HEK293T (cell line): ENCODE measurements around the gene KIF26B.

ENCODE experiments used
- CTCF ChIA-PET: fragments of 350-600 bp; formaldehyde crosslinking; extraction: SDS; loops from one replicate; lab custom pipeline; 2021; ENCODE audit warnings: antibody characterized with exemption, inconsistent platforms; lab: Yijun Ruan, JAX
- POLR2A ChIA-PET: fragments of 350-600 bp; formaldehyde crosslinking; extraction: SDS; loops from one replicate; lab custom pipeline; 2020; ENCODE audit warnings: antibody characterized with exemption, inconsistent platforms; lab: Yijun Ruan, JAX
- DNase-seq: peaks from one replicate; pipeline ENCODE4 v3.0.0; 2012; ENCODE audit warnings: mixed read lengths; ENCODE audit errors: extremely low spot score
- ARNT ChIP-seq: fragments of 450-650 bp; IDR thresholded peaks from 2 replicates; pipeline ENCODE4 v1.6.1; 2017; ENCODE audit warnings: mild to moderate bottlenecking
- BHLHE40 ChIP-seq: fragments of 450-650 bp; IDR thresholded peaks from 2 replicates; pipeline ENCODE4 v1.6.1; 2016; ENCODE audit warnings: mild to moderate bottlenecking, moderate library complexity, borderline replicate concordance
- CTBP1 ChIP-seq: fragments of 450-650 bp; IDR thresholded peaks from 2 replicates; pipeline ENCODE4 v1.6.1; 2016; ENCODE audit warnings: borderline replicate concordance
- ELF4 ChIP-seq: fragments of 450-650 bp; IDR thresholded peaks from 2 replicates; pipeline ENCODE4 v1.6.1; 2017; ENCODE audit warnings: antibody characterized with exemption
- FOXA1 ChIP-seq: fragments of 450-650 bp; IDR thresholded peaks from 2 replicates; pipeline ENCODE4 v1.6.1; 2016; ENCODE audit warnings: mild to moderate bottlenecking
- FOXK2 ChIP-seq: fragments of 450-650 bp; IDR thresholded peaks from 2 replicates; pipeline ENCODE4 v1.6.1; 2016; ENCODE audit warnings: mild to moderate bottlenecking
- FOXM1 ChIP-seq: fragments of 450-650 bp; IDR thresholded peaks from 2 replicates; pipeline ENCODE4 v1.6.1; 2017; ENCODE audit warnings: mild to moderate bottlenecking, borderline replicate concordance
- HDGF ChIP-seq: fragments of 450-650 bp; IDR thresholded peaks from 2 replicates; pipeline ENCODE4 v1.6.1; 2017; ENCODE audit warnings: antibody characterized with exemption, borderline replicate concordance
- L3MBTL2 ChIP-seq: fragments of 450-650 bp; conservative IDR thresholded peaks from 2 replicates; pipeline ENCODE4 v1.6.1; 2016; ENCODE audit warnings: mild to moderate bottlenecking
- LEF1 ChIP-seq: fragments of 450-650 bp; IDR thresholded peaks from 2 replicates; pipeline ENCODE4 v1.6.1; 2017; ENCODE audit warnings: mild to moderate bottlenecking, borderline replicate concordance
- NFRKB ChIP-seq: fragments of 450-650 bp; IDR thresholded peaks from 2 replicates; pipeline ENCODE4 v1.6.1; 2016; ENCODE audit warnings: mild to moderate bottlenecking, moderate library complexity
- PKNOX1 ChIP-seq: fragments of 450-650 bp; IDR thresholded peaks from 2 replicates; pipeline ENCODE4 v1.6.1; 2016
- SP1 ChIP-seq: fragments of 450-650 bp; IDR thresholded peaks from 2 replicates; pipeline ENCODE4 v1.6.1; 2017
- SUZ12 ChIP-seq: fragments of 450-650 bp; IDR thresholded peaks from 2 replicates; pipeline ENCODE4 v1.6.1; 2016; ENCODE audit warnings: mild to moderate bottlenecking
- TARDBP ChIP-seq: fragments of 450-650 bp; IDR thresholded peaks from 2 replicates; pipeline ENCODE4 v1.6.1; 2016
- ZNF384 ChIP-seq: fragments of 450-650 bp; IDR thresholded peaks from 2 replicates; pipeline ENCODE4 v1.6.1; 2016

KIF26B gene

GRCh38 chr1:245258271-245258920, 103.6 kb downstream of the KIF26B start:
- ChIA-PET POLR2A (no interaction called here), CTCF (no interaction called here)
- DNase-seq, result no peak
- no peak for TF ChIP-seq BHLHE40
- no peak for TF ChIP-seq LEF1
- no peak for TF ChIP-seq SUZ12
- TF ChIP-seq ELF4, result no peak
- TF ChIP-seq CTBP1, result no peak
- no peak for TF ChIP-seq FOXK2
- no peak for TF ChIP-seq HDGF
- no peak for TF ChIP-seq NFRKB
- TF ChIP-seq TARDBP, result no peak
- no peak for TF ChIP-seq ARNT
- no peak for TF ChIP-seq FOXA1

DNA sequence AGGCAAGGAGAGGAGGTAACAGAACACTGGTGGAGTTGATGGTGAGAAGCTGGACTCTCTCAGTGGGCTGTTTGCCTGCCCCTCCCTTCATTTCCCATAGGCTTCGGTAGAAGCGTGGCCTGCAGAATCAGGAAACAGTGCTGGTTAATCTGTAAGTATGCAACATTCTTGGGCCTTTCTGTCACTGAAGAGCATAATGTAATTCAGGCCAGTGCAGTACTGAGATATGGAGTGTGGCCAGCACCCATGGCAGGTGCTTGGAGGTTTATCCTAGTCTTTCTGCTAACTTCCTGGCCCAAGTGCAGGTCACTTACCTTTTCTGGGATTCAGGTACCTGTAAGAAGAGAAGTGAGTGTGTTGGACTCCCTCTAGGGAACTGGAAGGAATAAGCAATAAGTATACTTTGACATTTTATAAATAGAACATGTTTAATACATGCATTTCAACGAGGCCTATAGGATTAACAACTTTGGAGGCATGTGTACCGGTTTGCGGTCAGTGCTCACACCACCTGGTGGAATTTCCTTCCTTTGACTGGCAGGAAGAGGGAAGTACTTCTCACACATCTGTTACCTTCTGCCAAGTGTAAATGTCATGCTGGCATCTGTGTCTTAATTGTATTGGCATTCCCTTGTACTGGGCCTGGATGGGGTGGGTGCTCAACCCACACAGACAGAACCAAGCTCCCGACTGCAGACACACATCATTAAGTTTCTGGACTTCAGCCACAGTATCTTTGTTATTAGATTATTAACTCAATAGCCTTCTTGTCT, 105.5 kb downstream of the KIF26B start:
- POLR2A ChIA-PET, result no interaction called here
- no peak for TF ChIP-seq FOXA1
- TF ChIP-seq SUZ12, result no peak
- no peak for TF ChIP-seq ELF4
- no peak for TF ChIP-seq ZNF384
- TF ChIP-seq NFRKB, result no peak
- no peak for TF ChIP-seq LEF1
- no peak for TF ChIP-seq ARNT
- TF ChIP-seq TARDBP, result no peak
- TF ChIP-seq HDGF, result no peak
- CTCF ChIA-PET, result no interaction called here
- DNase-seq, result no peak

DNA sequence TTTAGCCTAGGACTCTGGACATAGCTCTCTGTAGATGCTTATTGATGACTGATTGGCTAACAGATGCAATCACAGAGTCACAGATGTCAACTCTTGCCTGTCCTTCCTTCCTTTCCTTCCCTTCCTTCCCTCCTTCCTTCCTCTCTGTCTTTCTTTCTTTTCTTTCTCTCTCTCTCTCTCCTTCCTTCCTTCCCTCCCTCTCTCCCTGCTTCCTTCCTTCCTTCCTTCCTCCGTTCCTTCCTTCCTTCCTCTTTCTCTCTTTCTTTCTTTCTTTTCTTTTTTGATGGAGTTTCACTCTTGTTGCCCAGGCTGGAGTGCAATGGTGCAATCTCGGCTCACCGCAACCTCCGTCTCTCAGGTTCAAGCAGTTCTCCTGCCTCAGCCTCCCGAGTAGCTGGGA, 106.1 kb downstream of the KIF26B start:
- no peak for DNase-seq
- POLR2A ChIA-PET, result no interaction called here
- CTCF ChIA-PET, result no interaction called here
- TF ChIP-seq LEF1 (no peak), BHLHE40 (no peak), FOXM1 (no peak), PKNOX1 (no peak), HDGF (no peak), ZNF384 (no peak), FOXA1 (no peak), CTBP1 (no peak), SUZ12 (no peak), TARDBP (no peak)

DNA sequence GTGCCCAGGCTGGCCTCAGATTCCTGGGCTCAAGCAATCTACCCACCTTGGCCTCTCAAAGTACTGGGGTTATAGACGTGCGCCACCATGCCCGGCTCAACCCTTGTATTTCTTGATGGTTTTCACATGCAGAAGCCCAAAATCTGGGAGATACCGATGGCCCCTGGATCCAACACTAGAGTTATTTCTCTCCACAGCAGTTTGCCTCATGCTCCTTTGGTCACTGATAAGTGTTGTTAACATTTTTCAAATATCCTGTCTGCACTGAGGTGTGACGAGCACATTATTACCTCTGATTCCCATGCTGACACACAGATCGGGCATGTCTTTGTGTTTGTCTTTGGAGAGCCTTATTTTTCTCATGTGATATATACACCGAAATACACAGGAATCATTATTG, 107.0 kb downstream of the KIF26B start:
- TF ChIP-seq NFRKB (no peak), CTBP1 (no peak), TARDBP (no peak), FOXA1 (no peak)
- no peak for DNase-seq
- CTCF ChIA-PET, result interaction anchor here (0.7 kb wide), 1 partner anchor 25 kb away, joined by 4 read pairs; no protein-coding TSS in a partner anchor
- POLR2A ChIA-PET, result no interaction called here

DNA sequence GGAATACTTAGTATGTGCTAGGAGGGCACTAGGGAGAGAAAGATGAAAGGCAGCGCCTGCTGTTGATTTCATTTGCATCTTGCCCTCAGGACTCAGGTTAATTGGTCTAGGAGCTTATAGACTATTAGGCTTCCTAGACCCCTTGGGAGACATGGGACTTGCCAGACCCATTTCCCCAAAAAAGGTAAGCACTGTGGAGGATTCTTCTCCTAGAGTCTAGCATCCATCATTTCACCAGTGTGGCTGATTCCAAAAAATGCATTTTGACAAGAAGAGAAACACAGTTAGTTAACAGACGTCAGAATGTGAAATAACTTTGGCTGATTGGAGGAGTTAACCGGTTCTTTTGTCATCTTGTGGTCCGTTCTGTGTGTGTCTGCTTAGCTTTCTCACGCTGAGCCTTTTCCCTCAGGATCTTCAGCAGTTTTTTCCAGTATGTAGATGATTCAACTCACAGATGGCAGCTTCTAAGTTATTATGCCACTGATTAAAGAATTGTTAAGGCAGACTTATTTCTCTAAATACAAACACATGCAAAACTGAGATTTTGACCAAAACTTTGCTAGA, 108.8 kb downstream of the KIF26B start:
- DNase-seq, result no peak
- ChIA-PET CTCF (no interaction called here), POLR2A (no interaction called here)
- TF ChIP-seq CTBP1 (no peak), L3MBTL2 (no peak), SP1 (no peak), FOXM1 (no peak), TARDBP (no peak), BHLHE40 (no peak), NFRKB (no peak)

DNA sequence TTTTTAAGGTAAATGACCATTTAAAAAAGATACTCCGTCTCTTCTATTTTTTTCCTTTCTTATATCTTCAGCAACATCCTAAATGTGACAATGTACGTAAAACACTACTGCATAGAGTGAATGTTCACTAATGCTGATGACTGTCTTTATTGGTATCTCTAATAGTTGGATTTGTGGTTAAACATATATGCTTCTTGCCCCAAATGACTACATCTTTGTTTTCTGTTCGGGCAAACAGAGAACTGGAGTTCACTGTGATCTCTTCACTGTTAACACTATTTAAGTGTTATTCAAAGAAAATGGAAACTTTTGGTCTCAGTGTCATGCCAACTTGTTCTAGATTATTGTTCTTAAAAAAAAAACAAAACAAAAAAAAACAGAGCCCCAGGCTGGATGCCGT, 109.4 kb downstream of the KIF26B start:
- no peak for DNase-seq
- ChIA-PET CTCF (no interaction called here), POLR2A (no interaction called here)
- TF ChIP-seq FOXA1 (no peak), ZNF384 (no peak), FOXM1 (no peak), ARNT (no peak), LEF1 (no peak), L3MBTL2 (no peak), CTBP1 (no peak), PKNOX1 (no peak), ELF4 (no peak), FOXK2 (no peak), TARDBP (no peak), SP1 (no peak), NFRKB (no peak), HDGF (no peak), BHLHE40 (no peak)
